Neutrophil (primary cell): ENCODE results near the gene USP10.
"Not testable (repeated sequence)": the region's sequence is repeated elsewhere in the genome, so short reads cannot be mapped to it uniquely, and the experiment has no call there.

Source experiments
- H3K27ac ChIP-seq: fragments of 200-600 bp; sonication (generic); 2 replicates; pipeline ENCODE4 v1.5.1; 2016; ENCODE audit warnings: mild to moderate bottlenecking, moderate library complexity
- H3K27me3 ChIP-seq: fragments of 200-600 bp; sonication (generic); 2 replicates; pipeline ENCODE4 v1.6.0; 2016; ENCODE audit warnings: mild to moderate bottlenecking
- H3K36me3 ChIP-seq: fragments of 200-600 bp; sonication (generic); 2 replicates; pipeline ENCODE4 v1.5.1; 2017
- H3K4me1 ChIP-seq, 2 experiments: fragments of 200-600 bp in 1 of 2; sonication (generic) in 1 of 2; 1 replicate in 1 of 2; 2 replicates in 1 of 2; pipeline versions ENCODE4 v1.5.1 to v1.6.1; 2013 to 2016; ENCODE audit warnings: low read depth in 1 of 2, low read length in 1 of 2, mild to moderate bottlenecking in 1 of 2, moderate library complexity in 1 of 2; ENCODE audit not compliant: control insufficient read depth in 1 of 2, insufficient read depth in 1 of 2
- H3K4me3 ChIP-seq, 2 experiments: fragments of 200-600 bp in 1 of 2; sonication (generic) in 1 of 2; 1 replicate in 1 of 2; 2 replicates in 1 of 2; pipeline ENCODE4 v1.5.1; 2013 to 2016; ENCODE audit warnings: low read depth in 1 of 2, low read length in 1 of 2, mild to moderate bottlenecking in 1 of 2, moderate library complexity in 1 of 2
- H3K9me3 ChIP-seq: fragments of 200-600 bp; sonication (generic); 2 replicates; pipeline ENCODE4 v1.5.1; 2016
- TF ChIP-seq, protein P1 (sequence below): fragments of 200-600 bp; sonication (generic); IDR thresholded peaks from 2 replicates; pipeline ENCODE4 v1.5.1; 2016; ENCODE audit warnings: antibody characterized with exemption

Gene USP10

GRCh38 chr16:84730406-84731106 is 30.8 kb downstream of the USP10 start:
- H3K4me3 ChIP-seq, result peak overlapping the region; percentile 41 to 50
- TF ChIP-seq, protein P1, sequence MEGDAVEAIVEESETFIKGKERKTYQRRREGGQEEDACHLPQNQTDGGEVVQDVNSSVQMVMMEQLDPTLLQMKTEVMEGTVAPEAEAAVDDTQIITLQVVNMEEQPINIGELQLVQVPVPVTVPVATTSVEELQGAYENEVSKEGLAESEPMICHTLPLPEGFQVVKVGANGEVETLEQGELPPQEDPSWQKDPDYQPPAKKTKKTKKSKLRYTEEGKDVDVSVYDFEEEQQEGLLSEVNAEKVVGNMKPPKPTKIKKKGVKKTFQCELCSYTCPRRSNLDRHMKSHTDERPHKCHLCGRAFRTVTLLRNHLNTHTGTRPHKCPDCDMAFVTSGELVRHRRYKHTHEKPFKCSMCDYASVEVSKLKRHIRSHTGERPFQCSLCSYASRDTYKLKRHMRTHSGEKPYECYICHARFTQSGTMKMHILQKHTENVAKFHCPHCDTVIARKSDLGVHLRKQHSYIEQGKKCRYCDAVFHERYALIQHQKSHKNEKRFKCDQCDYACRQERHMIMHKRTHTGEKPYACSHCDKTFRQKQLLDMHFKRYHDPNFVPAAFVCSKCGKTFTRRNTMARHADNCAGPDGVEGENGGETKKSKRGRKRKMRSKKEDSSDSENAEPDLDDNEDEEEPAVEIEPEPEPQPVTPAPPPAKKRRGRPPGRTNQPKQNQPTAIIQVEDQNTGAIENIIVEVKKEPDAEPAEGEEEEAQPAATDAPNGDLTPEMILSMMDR, result no peak
- H3K36me3 ChIP-seq, result no peaks in the 10 kb centered on the region
- H3K9me3 ChIP-seq, result no peaks in the 10 kb centered on the region
- peaks cover 50 to 53% of the 10 kb centered on the region in 2 experiments for H3K4me1 ChIP-seq
- H3K27ac ChIP-seq, result peak overlapping the region; percentile 69
- H3K27me3 ChIP-seq, result no peaks in the 10 kb centered on the region

DNA sequence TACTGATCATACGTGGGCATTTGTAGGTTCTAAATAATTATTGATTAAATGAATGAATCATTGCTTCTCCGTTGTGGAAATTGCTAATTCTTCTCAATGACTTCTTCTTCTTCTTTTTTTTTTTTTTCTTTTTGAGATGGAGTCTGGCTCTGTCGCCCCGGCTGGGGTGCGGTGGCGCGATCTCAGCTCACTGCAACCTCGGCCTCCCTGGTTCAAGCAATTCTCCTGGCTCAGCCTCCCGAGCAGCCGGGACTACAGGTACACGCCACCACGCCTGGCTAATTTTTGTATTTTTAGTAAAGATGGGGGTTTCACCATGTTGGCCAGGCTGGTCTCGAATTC is 32.5 kb downstream of the USP10 start:
- H3K9me3 ChIP-seq, H3K36me3 ChIP-seq, H3K27me3 ChIP-seq: not testable (repeated sequence)
- Histone ChIP-seq H3K4me1 (peaks cover 36 to 39% of the 10 kb centered on the region in 2 experiments), H3K27ac (peak overlapping the region; percentile 69), H3K4me3 (peak overlapping the region in 1 of 2 experiments; percentile 28)

- Histone ChIP-seq H3K4me3 (peak overlapping the region in 1 of 2 experiments; percentile 28), H3K27me3 (no peaks in the 10 kb centered on the region), H3K27ac (peak overlapping the region; percentile 60), H3K4me1 (peaks cover 41 to 44% of the 10 kb centered on the region in 2 experiments), H3K36me3 (no peaks in the 10 kb centered on the region), H3K9me3 (no peaks in the 10 kb centered on the region)
- TF ChIP-seq, protein P1, result no peak
Measured at GRCh38 chr16:84732674-84733352, 33.0 kb downstream of the USP10 start.

GRCh38 chr16:84735849-84736586 is 36.2 kb downstream of the USP10 start:
- TF ChIP-seq, protein P1, result no peak
- H3K36me3 ChIP-seq, result no peaks in the 10 kb centered on the region
- H3K27me3 ChIP-seq, result no peaks in the 10 kb centered on the region
- no peak overlapping the region for H3K27ac ChIP-seq
- H3K4me1 ChIP-seq, result peaks cover 33 to 36% of the 10 kb centered on the region in 2 experiments
- no peak overlapping the region for H3K4me3 ChIP-seq
- no peaks in the 10 kb centered on the region for H3K9me3 ChIP-seq

DNA sequence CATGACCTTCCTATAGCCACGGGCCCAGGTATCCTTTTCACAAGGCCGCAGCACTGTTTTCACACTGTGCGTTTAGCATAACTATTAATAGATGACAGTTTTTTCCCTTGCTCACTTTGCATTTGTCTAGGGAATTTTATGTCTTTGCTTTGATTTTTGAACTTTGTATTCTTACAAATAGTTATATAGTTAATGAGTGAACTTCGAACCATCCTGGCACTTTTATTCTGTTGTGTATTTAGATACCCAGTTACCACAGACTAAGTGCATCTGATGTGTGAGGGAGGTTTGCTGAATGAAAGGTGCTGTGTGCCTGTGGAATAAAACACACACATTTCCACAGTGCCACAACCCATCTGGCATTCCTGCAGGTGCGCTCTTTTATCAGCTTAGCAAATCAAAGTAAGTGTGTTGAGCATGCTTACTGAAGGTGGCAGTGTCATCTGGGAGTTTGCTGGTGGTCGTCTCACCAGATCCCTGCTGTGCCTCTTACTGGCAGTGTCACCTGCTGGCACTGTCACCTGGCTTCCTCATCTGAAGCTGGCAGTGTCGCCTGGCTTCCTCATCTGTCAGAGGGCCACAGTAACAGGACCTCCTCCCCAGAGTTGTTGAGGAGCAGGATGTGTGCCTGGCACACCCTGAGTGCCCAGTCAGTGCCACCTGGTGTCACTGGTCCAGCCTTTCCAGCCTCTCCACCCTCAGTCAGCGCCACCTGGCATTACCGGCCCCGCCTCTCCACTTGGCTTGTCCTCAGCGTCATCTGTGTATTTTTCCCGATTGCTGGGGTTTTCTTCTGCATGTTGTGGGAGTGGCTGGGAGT is 37.6 kb downstream of the USP10 start:
- Histone ChIP-seq H3K36me3 (no peaks in the 10 kb centered on the region), H3K4me1 (peaks cover 27 to 35% of the 10 kb centered on the region in 2 experiments), H3K27ac (peak overlapping the region; percentile 15), H3K4me3 (no peak overlapping the region), H3K9me3 (no peaks in the 10 kb centered on the region), H3K27me3 (no peaks in the 10 kb centered on the region)
- TF ChIP-seq, protein P1, result no peak
